ENCODE results near the gene LAMTOR3.

The LAMTOR3 gene

DNA sequence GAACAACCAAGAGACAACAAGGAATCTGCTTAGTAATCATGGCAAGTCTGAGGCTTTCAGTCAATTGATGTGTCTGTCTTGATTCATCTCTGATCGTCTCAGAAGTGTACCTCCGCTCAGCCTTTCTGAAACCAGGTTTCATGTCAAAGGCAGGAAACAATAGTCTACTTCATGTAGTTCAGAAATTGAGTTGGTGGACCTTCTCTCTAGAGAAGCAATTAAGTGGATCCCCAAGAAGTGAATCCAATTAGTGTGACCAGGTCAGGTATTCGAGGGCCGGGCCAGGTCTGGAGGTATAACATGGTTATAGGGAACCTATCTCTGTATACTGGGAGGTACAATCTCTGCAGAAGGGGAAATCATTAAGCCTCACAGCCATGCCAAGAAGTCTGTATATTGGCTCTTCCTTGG lies 45.6 kb downstream of the LAMTOR3 start:
- H2BK5ac ChIP-seq (ENCODE audit: low read depth, low read length, poor library complexity, severe bottlenecking) = no peak overlapping the region
- H3K9me3 ChIP-seq (ENCODE audit: control insufficient read depth, low read length) = no peaks in the 10 kb centered on the region
- whole genome bisulfite sequencing = over 99% methylated on average over 4 of the region's 4 CpGs
- no peak overlapping the region for H3K18ac ChIP-seq (ENCODE audit: low read depth in 1 of 2, low read length in 2 of 2)
- no peak for DNase-seq
- H3K4me1 ChIP-seq (ENCODE audit: control insufficient read depth, insufficient read depth, low read depth, low read length) = no peaks in the 10 kb centered on the region
- H2BK15ac ChIP-seq (ENCODE audit: low read depth, poor library complexity, severe bottlenecking) = no peak overlapping the region
- H3K36me3 ChIP-seq (ENCODE audit: control insufficient read depth in 1 of 2, insufficient read depth in 2 of 2, low read depth in 1 of 2, low read length in 2 of 2) = no peaks in the 10 kb centered on the region
- H3K27me3 ChIP-seq (ENCODE audit: control insufficient read depth in 1 of 2, insufficient read depth in 1 of 2, low read length in 2 of 2) = no peaks in the 10 kb centered on the region
- H3K14ac ChIP-seq (ENCODE audit: low read length in 2 of 2) = no peak overlapping the region
- H3K4me2 ChIP-seq (ENCODE audit: low read length, poor library complexity, severe bottlenecking) = no peak overlapping the region
- no peak overlapping the region for H2AK5ac ChIP-seq (ENCODE audit: low read length, severe bottlenecking)
- H2AFZ ChIP-seq (ENCODE audit: low read depth, low read length) = no peak overlapping the region
- no peak overlapping the region for H4K91ac ChIP-seq (ENCODE audit: low read length)
- H3K79me1 ChIP-seq (replicated peaks; ENCODE audit: low read length, poor library complexity, severe bottlenecking) = no peaks in the 10 kb centered on the region
- no peak overlapping the region for H3K4ac ChIP-seq (ENCODE audit: low read depth in 1 of 2, low read length in 2 of 2)
- no peak overlapping the region for H2BK12ac ChIP-seq (ENCODE audit: low read length in 2 of 2)
- H4K8ac ChIP-seq (ENCODE audit: low read length) = no peak overlapping the region
- no peak overlapping the region for H3K27ac ChIP-seq (ENCODE audit: low read length, poor library complexity, severe bottlenecking)
- H2BK120ac ChIP-seq (ENCODE audit: low read depth, low read length) = no peak overlapping the region
- no peak overlapping the region for H3K4me3 ChIP-seq (ENCODE audit: insufficient read depth in 1 of 2, low read depth in 1 of 2, low read length in 2 of 2)
- no peak overlapping the region for H3K23ac ChIP-seq (ENCODE audit: low read length in 2 of 2)
- H3K9ac ChIP-seq (ENCODE audit: low read length) = no peak overlapping the region

DNA sequence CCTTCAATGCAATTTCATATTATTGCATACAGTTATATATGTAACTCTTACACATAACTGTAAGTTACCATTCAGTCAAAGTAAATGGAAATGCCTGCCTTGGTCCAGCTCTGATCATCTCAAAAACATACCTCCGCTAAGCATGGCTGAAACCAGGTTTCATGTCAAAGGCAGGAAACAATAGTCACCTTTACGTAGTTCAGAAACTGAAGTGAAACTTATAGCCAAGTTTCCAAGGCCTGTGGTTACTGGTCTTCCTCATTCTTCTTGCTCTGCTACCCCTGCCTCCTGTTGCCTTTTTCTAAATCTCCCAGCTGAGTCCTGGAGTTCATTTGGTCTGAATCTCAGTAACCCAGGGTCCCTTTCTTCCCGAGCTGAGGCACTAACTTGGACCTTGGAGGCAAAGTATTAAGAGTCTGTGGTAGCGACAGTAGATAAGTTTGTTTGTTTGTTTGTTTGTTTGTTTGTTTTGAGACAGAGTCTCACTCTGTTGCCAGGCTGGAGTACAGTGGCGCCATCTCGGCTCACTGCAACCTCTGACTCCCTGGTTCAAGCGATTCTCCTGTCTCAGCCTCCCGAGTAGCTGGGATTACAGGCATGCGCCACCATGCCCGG lies 46.8 kb downstream of the LAMTOR3 start:
- DNase-seq = no peak
- Histone ChIP-seq H3K14ac (ENCODE audit: low read length in 2 of 2) (no peak overlapping the region), H3K27me3 (ENCODE audit: control insufficient read depth in 1 of 2, insufficient read depth in 1 of 2, low read length in 2 of 2) (no peaks in the 10 kb centered on the region)

DNA sequence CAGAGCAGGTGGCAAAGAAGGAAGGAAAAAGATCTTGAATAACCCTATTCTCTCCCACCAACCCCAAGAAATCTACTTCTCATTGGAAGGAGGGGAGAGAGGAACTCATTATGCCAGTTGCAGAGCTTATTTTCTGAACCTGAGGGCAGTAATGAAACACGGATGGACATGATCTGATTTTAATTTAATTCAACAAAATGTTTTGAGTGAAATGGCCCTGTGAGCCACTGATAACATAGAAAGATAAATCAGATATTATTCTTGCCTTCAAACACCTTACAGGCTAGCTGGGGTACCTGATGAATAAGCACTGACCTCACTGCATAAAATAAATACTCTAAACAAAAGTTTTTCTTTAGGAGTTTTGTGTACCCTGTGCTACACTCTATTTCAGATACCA lies 47.3 kb downstream of the LAMTOR3 start:
- Histone ChIP-seq H3K14ac (ENCODE audit: low read length in 2 of 2) (no peak overlapping the region), H3K4me3 (ENCODE audit: insufficient read depth in 1 of 2, low read depth in 1 of 2, low read length in 2 of 2) (no peak overlapping the region), H3K27me3 (ENCODE audit: control insufficient read depth in 1 of 2, insufficient read depth in 1 of 2, low read length in 2 of 2) (no peaks in the 10 kb centered on the region), H3K23ac (ENCODE audit: low read length in 2 of 2) (no peak overlapping the region), H3K18ac (ENCODE audit: low read depth in 1 of 2, low read length in 2 of 2) (no peak overlapping the region), H3K4me1 (ENCODE audit: control insufficient read depth, insufficient read depth, low read depth, low read length) (no peaks in the 10 kb centered on the region), H2BK12ac (ENCODE audit: low read length in 2 of 2) (no peak overlapping the region), H3K9ac (ENCODE audit: low read length) (no peak overlapping the region), H2BK120ac (ENCODE audit: low read depth, low read length) (no peak overlapping the region), H3K4me2 (ENCODE audit: low read length, poor library complexity, severe bottlenecking) (no peak overlapping the region), H2AK5ac (ENCODE audit: low read length, severe bottlenecking) (no peak overlapping the region), H3K36me3 (ENCODE audit: control insufficient read depth in 1 of 2, insufficient read depth in 2 of 2, low read depth in 1 of 2, low read length in 2 of 2) (no peaks in the 10 kb centered on the region), H3K27ac (ENCODE audit: low read length, poor library complexity, severe bottlenecking) (no peak overlapping the region), H2BK15ac (ENCODE audit: low read depth, poor library complexity, severe bottlenecking) (no peak overlapping the region), H4K91ac (ENCODE audit: low read length) (no peak overlapping the region), H4K8ac (ENCODE audit: low read length) (no peak overlapping the region), H2AFZ (ENCODE audit: low read depth, low read length) (no peak overlapping the region), H3K9me3 (ENCODE audit: control insufficient read depth, low read length) (no peaks in the 10 kb centered on the region), H2BK5ac (ENCODE audit: low read depth, low read length, poor library complexity, severe bottlenecking) (no peak overlapping the region), H3K4ac (ENCODE audit: low read depth in 1 of 2, low read length in 2 of 2) (no peak overlapping the region), H3K79me1 (replicated peaks; ENCODE audit: low read length, poor library complexity, severe bottlenecking) (no peaks in the 10 kb centered on the region)
- no peak for DNase-seq
- no CpG with 5 or more reads among the region's 1 CpG for WGBS

More for the DNA sequence above, 46.8 kb downstream of the LAMTOR3 start:
- no peak overlapping the region for H3K4me3 ChIP-seq (ENCODE audit: insufficient read depth in 1 of 2, low read depth in 1 of 2, low read length in 2 of 2)
- no peak overlapping the region for H3K4me2 ChIP-seq (ENCODE audit: low read length, poor library complexity, severe bottlenecking)
- H3K9me3 ChIP-seq (ENCODE audit: control insufficient read depth, low read length) = no peaks in the 10 kb centered on the region
- no peak overlapping the region for H2BK12ac ChIP-seq (ENCODE audit: low read length in 2 of 2)
- no peak overlapping the region for H3K27ac ChIP-seq (ENCODE audit: low read length, poor library complexity, severe bottlenecking)
- no peaks in the 10 kb centered on the region for H3K4me1 ChIP-seq (ENCODE audit: control insufficient read depth, insufficient read depth, low read depth, low read length)
- H3K79me1 ChIP-seq (replicated peaks; ENCODE audit: low read length, poor library complexity, severe bottlenecking) = no peaks in the 10 kb centered on the region
- H2AK5ac ChIP-seq (ENCODE audit: low read length, severe bottlenecking) = no peak overlapping the region
- WGBS = 88% methylated on average over 10 of the region's 10 CpGs
- H2BK5ac ChIP-seq (ENCODE audit: low read depth, low read length, poor library complexity, severe bottlenecking) = no peak overlapping the region
- H3K36me3 ChIP-seq (ENCODE audit: control insufficient read depth in 1 of 2, insufficient read depth in 2 of 2, low read depth in 1 of 2, low read length in 2 of 2) = no peaks in the 10 kb centered on the region
- no peak overlapping the region for H2AFZ ChIP-seq (ENCODE audit: low read depth, low read length)
- H3K23ac ChIP-seq (ENCODE audit: low read length in 2 of 2) = no peak overlapping the region
- H2BK120ac ChIP-seq (ENCODE audit: low read depth, low read length) = no peak overlapping the region
- no peak overlapping the region for H3K9ac ChIP-seq (ENCODE audit: low read length)
- no peak overlapping the region for H2BK15ac ChIP-seq (ENCODE audit: low read depth, poor library complexity, severe bottlenecking)
- no peak overlapping the region for H3K18ac ChIP-seq (ENCODE audit: low read depth in 1 of 2, low read length in 2 of 2)
- H4K91ac ChIP-seq (ENCODE audit: low read length) = no peak overlapping the region
- H4K8ac ChIP-seq (ENCODE audit: low read length) = no peak overlapping the region
- no peak overlapping the region for H3K4ac ChIP-seq (ENCODE audit: low read depth in 1 of 2, low read length in 2 of 2)

DNA sequence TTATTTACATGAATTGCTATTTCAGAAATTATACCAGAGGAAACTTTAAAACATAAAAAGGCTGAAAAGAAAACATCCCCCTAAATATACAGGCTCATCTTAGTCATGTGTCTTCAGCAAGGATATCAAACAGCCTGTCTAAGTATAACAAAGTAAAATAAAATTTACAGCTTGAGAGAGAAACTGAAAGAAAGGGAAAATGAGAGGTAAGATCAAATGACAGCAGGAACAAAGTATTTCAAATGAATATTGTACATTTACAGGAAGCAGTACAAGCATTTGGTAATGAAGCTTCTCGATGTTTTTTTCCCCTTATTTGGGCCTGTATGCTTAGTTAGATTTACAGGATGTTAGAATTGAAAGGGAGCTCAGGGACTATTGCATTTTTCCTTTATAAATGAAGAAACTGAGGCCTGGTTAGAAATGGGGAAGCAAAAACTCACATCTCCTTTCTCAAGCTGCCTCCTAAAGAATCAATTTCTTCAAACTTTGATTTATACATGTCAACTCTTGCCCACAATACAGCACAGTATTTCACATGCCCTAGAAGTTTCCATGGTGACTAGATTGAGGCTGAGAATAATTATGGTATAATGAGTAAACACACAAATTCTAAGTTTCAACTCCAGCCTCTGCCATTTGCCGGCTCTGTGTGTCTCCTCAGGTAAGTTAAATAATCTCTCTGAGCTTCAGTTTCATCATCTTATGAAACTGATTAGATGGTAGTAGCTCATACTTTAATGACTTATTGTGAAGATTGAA lies 48.3 kb downstream of the LAMTOR3 start:
- Histone ChIP-seq H2BK12ac (ENCODE audit: low read length in 2 of 2) (no peak overlapping the region), H3K14ac (ENCODE audit: low read length in 2 of 2) (no peak overlapping the region), H3K23ac (ENCODE audit: low read length in 2 of 2) (no peak overlapping the region), H3K9ac (ENCODE audit: low read length) (no peak overlapping the region), H3K4me2 (ENCODE audit: low read length, poor library complexity, severe bottlenecking) (no peak overlapping the region), H3K27ac (ENCODE audit: low read length, poor library complexity, severe bottlenecking) (no peak overlapping the region), H3K4me3 (ENCODE audit: insufficient read depth in 1 of 2, low read depth in 1 of 2, low read length in 2 of 2) (no peak overlapping the region), H3K36me3 (ENCODE audit: control insufficient read depth in 1 of 2, insufficient read depth in 2 of 2, low read depth in 1 of 2, low read length in 2 of 2) (no peaks in the 10 kb centered on the region), H2BK120ac (ENCODE audit: low read depth, low read length) (no peak overlapping the region), H4K8ac (ENCODE audit: low read length) (no peak overlapping the region), H3K9me3 (ENCODE audit: control insufficient read depth, low read length) (no peaks in the 10 kb centered on the region), H3K79me1 (replicated peaks; ENCODE audit: low read length, poor library complexity, severe bottlenecking) (no peaks in the 10 kb centered on the region), H3K4ac (ENCODE audit: low read depth in 1 of 2, low read length in 2 of 2) (no peak overlapping the region), H2AK5ac (ENCODE audit: low read length, severe bottlenecking) (no peak overlapping the region), H3K4me1 (ENCODE audit: control insufficient read depth, insufficient read depth, low read depth, low read length) (no peaks in the 10 kb centered on the region), H3K18ac (ENCODE audit: low read depth in 1 of 2, low read length in 2 of 2) (no peak overlapping the region), H4K91ac (ENCODE audit: low read length) (no peak overlapping the region), H2BK5ac (ENCODE audit: low read depth, low read length, poor library complexity, severe bottlenecking) (no peak overlapping the region), H2BK15ac (ENCODE audit: low read depth, poor library complexity, severe bottlenecking) (no peak overlapping the region), H3K27me3 (ENCODE audit: control insufficient read depth in 1 of 2, insufficient read depth in 1 of 2, low read length in 2 of 2) (no peaks in the 10 kb centered on the region), H2AFZ (ENCODE audit: low read depth, low read length) (no peak overlapping the region)
- 100% methylated on average over 1 of the region's 2 CpGs for WGBS
- no peak for DNase-seq

Data from mesenchymal stem cell (in vitro differentiated cells and primary cell).